ENCODE measurements around the gene KRT33B. TPM values are rescaled to one million over a fixed set of nuclear protein-coding genes. Genes with fewer than 3 reads are reported as not detected.
A peak's percentile ranks its signal among the peaks of the same experiment; 100 is the strongest.
"Not testable (repeated sequence)": the region's sequence is repeated elsewhere in the genome, so short reads cannot be mapped to it uniquely, and the experiment has no call there.

Gene KRT33B
- total and polyA plus RNA-seq, 9 donors, result 0.08 to 0.37 (median 0.19) TPM

- Histone ChIP-seq H3K27me3 (ENCODE audit: control insufficient read depth, insufficient read depth, low read length) (peaks cover 2% of the 10 kb centered on the region), H3K36me3 (ENCODE audit: control insufficient read depth, insufficient read depth, low read length) (no peaks in the 10 kb centered on the region), H3K4me3 (ENCODE audit: low read length) (no peak overlapping the region), H3K4me1 (ENCODE audit: control insufficient read depth, insufficient read depth, low read length) (no peaks in the 10 kb centered on the region), H3K27ac (ENCODE audit: low read length) (no peak overlapping the region), H3K9me3 (replicated peaks; ENCODE audit: control insufficient read depth, low read depth, low read length) (no peaks in the 10 kb centered on the region)
- 90% methylated on average over 17 of the region's 20 CpGs for WGBS (ENCODE audit: insufficient coverage)
- DNase-seq, result no peak
Observed at GRCh38 chr17:41411072-41411840, 41.6 kb upstream of the KRT33B start.

- WGBS (ENCODE audit: insufficient coverage), result 88% methylated on average over 7 of the region's 10 CpGs
- H3K4me3 ChIP-seq (ENCODE audit: low read length), result no peak overlapping the region
- H3K4me1 ChIP-seq (ENCODE audit: control insufficient read depth, insufficient read depth, low read length), result no peaks in the 10 kb centered on the region
- H3K27me3 ChIP-seq (ENCODE audit: control insufficient read depth, insufficient read depth, low read length), result peaks cover 2% of the 10 kb centered on the region
- DNase-seq, result no peak
- H3K36me3 ChIP-seq (ENCODE audit: control insufficient read depth, insufficient read depth, low read length), result no peaks in the 10 kb centered on the region
- H3K27ac ChIP-seq (ENCODE audit: low read length), result no peak overlapping the region
- no peaks in the 10 kb centered on the region for H3K9me3 ChIP-seq (replicated peaks; ENCODE audit: control insufficient read depth, low read depth, low read length)
Observed at GRCh38 chr17:41407226-41407625, 37.6 kb upstream of the KRT33B start.

GRCh38 chr17:41406205-41406604 is 36.6 kb upstream of the KRT33B start:
- Histone ChIP-seq H3K27ac (ENCODE audit: low read length) (no peak overlapping the region), H3K27me3 (ENCODE audit: control insufficient read depth, insufficient read depth, low read length) (peaks cover 2% of the 10 kb centered on the region), H3K4me3 (ENCODE audit: low read length) (no peak overlapping the region), H3K36me3 (ENCODE audit: control insufficient read depth, insufficient read depth, low read length) (no peaks in the 10 kb centered on the region), H3K9me3 (replicated peaks; ENCODE audit: control insufficient read depth, low read depth, low read length) (no peaks in the 10 kb centered on the region), H3K4me1 (ENCODE audit: control insufficient read depth, insufficient read depth, low read length) (no peaks in the 10 kb centered on the region)
- no peak for DNase-seq
- WGBS (ENCODE audit: insufficient coverage), result 95% methylated on average over 3 of the region's 5 CpGs

- 71% methylated on average over 4 of the region's 7 CpGs for WGBS (ENCODE audit: insufficient coverage)
- DNase-seq, result peak; percentile 8
- H3K27ac ChIP-seq (ENCODE audit: low read length), result no peak overlapping the region
- no peaks in the 10 kb centered on the region for H3K4me1 ChIP-seq (ENCODE audit: control insufficient read depth, insufficient read depth, low read length)
- no peaks in the 10 kb centered on the region for H3K36me3 ChIP-seq (ENCODE audit: control insufficient read depth, insufficient read depth, low read length)
- H3K4me3 ChIP-seq (ENCODE audit: low read length), result no peak overlapping the region
- H3K27me3 ChIP-seq (ENCODE audit: control insufficient read depth, insufficient read depth, low read length), result peaks cover 4% of the 10 kb centered on the region
- no peaks in the 10 kb centered on the region for H3K9me3 ChIP-seq (replicated peaks; ENCODE audit: control insufficient read depth, low read depth, low read length)
Observed at GRCh38 chr17:41404024-41404671, 34.5 kb upstream of the KRT33B start.

GRCh38 chr17:41403404-41404023 is 33.9 kb upstream of the KRT33B start:
- Histone ChIP-seq H3K9me3 (replicated peaks; ENCODE audit: control insufficient read depth, low read depth, low read length) (no peaks in the 10 kb centered on the region), H3K27ac (ENCODE audit: low read length) (no peak overlapping the region), H3K4me3 (ENCODE audit: low read length) (no peak overlapping the region), H3K4me1 (ENCODE audit: control insufficient read depth, insufficient read depth, low read length) (no peaks in the 10 kb centered on the region), H3K27me3 (ENCODE audit: control insufficient read depth, insufficient read depth, low read length) (peaks cover 4% of the 10 kb centered on the region), H3K36me3 (ENCODE audit: control insufficient read depth, insufficient read depth, low read length) (no peaks in the 10 kb centered on the region)
- DNase-seq, result no peak
- WGBS (ENCODE audit: insufficient coverage), result no CpG with 5 or more reads among the region's 4 CpGs

GRCh38 chr17:41402161-41402560 is 32.5 kb upstream of the KRT33B start:
- Histone ChIP-seq H3K27ac (ENCODE audit: low read length) (no peak overlapping the region), H3K27me3 (ENCODE audit: control insufficient read depth, insufficient read depth, low read length) (peaks cover 2% of the 10 kb centered on the region), H3K9me3 (replicated peaks; ENCODE audit: control insufficient read depth, low read depth, low read length) (no peaks in the 10 kb centered on the region), H3K4me3 (ENCODE audit: low read length) (no peak overlapping the region), H3K36me3 (ENCODE audit: control insufficient read depth, insufficient read depth, low read length) (no peaks in the 10 kb centered on the region), H3K4me1 (ENCODE audit: control insufficient read depth, insufficient read depth, low read length) (peaks cover 3% of the 10 kb centered on the region)
- WGBS (ENCODE audit: insufficient coverage), result 71% methylated on average over 4 of the region's 5 CpGs
- no peak for DNase-seq

GRCh38 chr17:41396996-41397660 is 27.5 kb upstream of the KRT33B start, which contains the start of gene KRT31:
Gene KRT31, minus strand, starts transcription at chr17:41397608. Its CDS starts 69 bp downstream, at chr17:41397539.
- Histone ChIP-seq H3K36me3 (ENCODE audit: control insufficient read depth, insufficient read depth, low read length) (no peaks in the 10 kb centered on the region), H3K27me3 (ENCODE audit: control insufficient read depth, insufficient read depth, low read length) (peaks cover 2% of the 10 kb centered on the region), H3K4me3 (ENCODE audit: low read length) (no peak within 1 kb of the TSS), H3K4me1 (ENCODE audit: control insufficient read depth, insufficient read depth, low read length) (peaks cover 12% of the 10 kb centered on the region), H3K27ac (ENCODE audit: low read length) (no peak within 1 kb of the TSS), H3K9me3 (replicated peaks; ENCODE audit: control insufficient read depth, low read depth, low read length) (no peaks in the 10 kb centered on the region)
- WGBS (ENCODE audit: insufficient coverage), result 78% methylated on average over 13 of the region's 16 CpGs
- DNase-seq, result peak; percentile 37

GRCh38 chr17:41396340-41396739 is 26.7 kb upstream of the KRT33B start:
- 97% methylated on average over 7 of the region's 7 CpGs for WGBS (ENCODE audit: insufficient coverage)
- DNase-seq, result no peak
- Histone ChIP-seq H3K9me3 (replicated peaks; ENCODE audit: control insufficient read depth, low read depth, low read length) (no peaks in the 10 kb centered on the region), H3K27me3 (ENCODE audit: control insufficient read depth, insufficient read depth, low read length) (peaks cover 2% of the 10 kb centered on the region), H3K36me3 (ENCODE audit: control insufficient read depth, insufficient read depth, low read length) (no peaks in the 10 kb centered on the region), H3K4me3 (ENCODE audit: low read length) (no peak overlapping the region), H3K4me1 (ENCODE audit: control insufficient read depth, insufficient read depth, low read length) (peaks cover 12% of the 10 kb centered on the region), H3K27ac (ENCODE audit: low read length) (no peak overlapping the region)

GRCh38 chr17:41395611-41396010 is 26.0 kb upstream of the KRT33B start:
- H3K4me3 ChIP-seq (ENCODE audit: low read length), result no peak overlapping the region
- no peaks in the 10 kb centered on the region for H3K36me3 ChIP-seq (ENCODE audit: control insufficient read depth, insufficient read depth, low read length)
- H3K27me3 ChIP-seq (ENCODE audit: control insufficient read depth, insufficient read depth, low read length), result peaks cover 2% of the 10 kb centered on the region
- no peak overlapping the region for H3K27ac ChIP-seq (ENCODE audit: low read length)
- 100% methylated on average over 1 of the region's 1 CpG for WGBS (ENCODE audit: insufficient coverage)
- H3K9me3 ChIP-seq (replicated peaks; ENCODE audit: control insufficient read depth, low read depth, low read length), result no peaks in the 10 kb centered on the region
- peaks cover 12% of the 10 kb centered on the region for H3K4me1 ChIP-seq (ENCODE audit: control insufficient read depth, insufficient read depth, low read length)
- no peak for DNase-seq

- H3K27me3 ChIP-seq (ENCODE audit: control insufficient read depth, insufficient read depth, low read length); H3K36me3 ChIP-seq (ENCODE audit: control insufficient read depth, insufficient read depth, low read length); H3K9me3 ChIP-seq (replicated peaks; ENCODE audit: control insufficient read depth, low read depth, low read length); H3K4me3 ChIP-seq (ENCODE audit: low read length); H3K27ac ChIP-seq (ENCODE audit: low read length); DNase-seq: not testable (repeated sequence)
- peaks cover 12% of the 10 kb centered on the region for H3K4me1 ChIP-seq (ENCODE audit: control insufficient read depth, insufficient read depth, low read length)
- WGBS (ENCODE audit: insufficient coverage), result 85% methylated on average over 4 of the region's 12 CpGs
Observed at GRCh38 chr17:41395044-41395443, 25.4 kb upstream of the KRT33B start.

All from muscle of leg (tissue), 11 donors.